A549 (cell line): ENCODE measurements around the gene KIF12.

ENCODE experiments used
- JUN ChIP-seq, 2 experiments: fragments of >200 bp; sonication (Bioruptor Twin); formaldehyde crosslinking; IDR thresholded peaks; 2 replicates in 1 of 2; 3 replicates in 1 of 2; pipeline ENCODE4 v1.6.1; 2016 to 2017
- MAZ ChIP-seq: fragments of 150-350 bp; IDR thresholded peaks from 2 replicates; pipeline ENCODE4 v1.6.1; 2014; ENCODE audit warnings: antibody characterized with exemption, low read depth, low read length, borderline replicate concordance
- POLR2A ChIP-seq: IDR thresholded peaks from 2 replicates; pipeline ENCODE4 v1.6.1; 2012; ENCODE audit warnings: mild to moderate bottlenecking, low read length
- POLR2AphosphoS2 ChIP-seq: conservative IDR thresholded peaks from 2 replicates; pipeline ENCODE4 v1.6.1; 2012; ENCODE audit warnings: low read length, improper control_type of control experiment, inconsistent platforms
- SREBF2 ChIP-seq: fragments of 450-650 bp; IDR thresholded peaks from 2 replicates; pipeline ENCODE4 v1.6.1; 2014; ENCODE audit warnings: mild to moderate bottlenecking, moderate library complexity
- USF2 ChIP-seq: fragments of 450-650 bp; IDR thresholded peaks from 2 replicates; pipeline ENCODE4 v1.6.1; 2014; ENCODE audit warnings: antibody characterized with exemption
- TF ChIP-seq, protein P1 (sequence below): fragments of >200 bp; sonication (Bioruptor Twin); formaldehyde crosslinking; IDR thresholded peaks from 3 replicates; pipeline ENCODE4 v1.5.1; 2016
- TF ChIP-seq, protein P2 (sequence below): fragments of 200-600 bp; sonication (generic); IDR thresholded peaks from 2 replicates; pipeline ENCODE4 v1.6.1; 2016; ENCODE audit warnings: antibody characterized with exemption, mild to moderate bottlenecking, moderate library complexity

DNA sequence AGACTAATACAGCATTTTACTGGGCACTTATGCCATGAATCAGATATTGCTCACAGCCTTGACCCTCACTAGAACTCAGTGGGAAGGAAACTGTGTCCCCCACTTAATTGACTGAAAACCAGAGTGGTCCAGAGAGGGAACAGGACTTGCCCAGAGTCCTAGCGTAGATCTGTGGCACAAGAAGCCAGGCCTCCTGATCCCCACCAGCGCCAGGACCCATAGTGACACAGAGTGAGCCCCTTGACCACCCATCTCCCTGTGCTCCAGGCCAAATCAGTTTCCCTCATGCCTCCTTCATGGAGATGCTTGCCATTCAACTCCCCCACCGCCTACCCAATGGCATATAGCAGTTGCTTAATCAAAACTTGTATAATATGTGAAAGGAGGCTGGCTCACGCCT, 8.3 kb downstream of the KIF12 start:
- TF ChIP-seq, protein P1, sequence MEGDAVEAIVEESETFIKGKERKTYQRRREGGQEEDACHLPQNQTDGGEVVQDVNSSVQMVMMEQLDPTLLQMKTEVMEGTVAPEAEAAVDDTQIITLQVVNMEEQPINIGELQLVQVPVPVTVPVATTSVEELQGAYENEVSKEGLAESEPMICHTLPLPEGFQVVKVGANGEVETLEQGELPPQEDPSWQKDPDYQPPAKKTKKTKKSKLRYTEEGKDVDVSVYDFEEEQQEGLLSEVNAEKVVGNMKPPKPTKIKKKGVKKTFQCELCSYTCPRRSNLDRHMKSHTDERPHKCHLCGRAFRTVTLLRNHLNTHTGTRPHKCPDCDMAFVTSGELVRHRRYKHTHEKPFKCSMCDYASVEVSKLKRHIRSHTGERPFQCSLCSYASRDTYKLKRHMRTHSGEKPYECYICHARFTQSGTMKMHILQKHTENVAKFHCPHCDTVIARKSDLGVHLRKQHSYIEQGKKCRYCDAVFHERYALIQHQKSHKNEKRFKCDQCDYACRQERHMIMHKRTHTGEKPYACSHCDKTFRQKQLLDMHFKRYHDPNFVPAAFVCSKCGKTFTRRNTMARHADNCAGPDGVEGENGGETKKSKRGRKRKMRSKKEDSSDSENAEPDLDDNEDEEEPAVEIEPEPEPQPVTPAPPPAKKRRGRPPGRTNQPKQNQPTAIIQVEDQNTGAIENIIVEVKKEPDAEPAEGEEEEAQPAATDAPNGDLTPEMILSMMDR, result no peak
- TF ChIP-seq USF2 (no peak), POLR2AphosphoS2 (no peak), JUN (IDR thresholded peaks at IDR 0.05) (no peak), POLR2A (no peak), SREBF2 (no peak), MAZ (no peak)
- TF ChIP-seq, protein P2, sequence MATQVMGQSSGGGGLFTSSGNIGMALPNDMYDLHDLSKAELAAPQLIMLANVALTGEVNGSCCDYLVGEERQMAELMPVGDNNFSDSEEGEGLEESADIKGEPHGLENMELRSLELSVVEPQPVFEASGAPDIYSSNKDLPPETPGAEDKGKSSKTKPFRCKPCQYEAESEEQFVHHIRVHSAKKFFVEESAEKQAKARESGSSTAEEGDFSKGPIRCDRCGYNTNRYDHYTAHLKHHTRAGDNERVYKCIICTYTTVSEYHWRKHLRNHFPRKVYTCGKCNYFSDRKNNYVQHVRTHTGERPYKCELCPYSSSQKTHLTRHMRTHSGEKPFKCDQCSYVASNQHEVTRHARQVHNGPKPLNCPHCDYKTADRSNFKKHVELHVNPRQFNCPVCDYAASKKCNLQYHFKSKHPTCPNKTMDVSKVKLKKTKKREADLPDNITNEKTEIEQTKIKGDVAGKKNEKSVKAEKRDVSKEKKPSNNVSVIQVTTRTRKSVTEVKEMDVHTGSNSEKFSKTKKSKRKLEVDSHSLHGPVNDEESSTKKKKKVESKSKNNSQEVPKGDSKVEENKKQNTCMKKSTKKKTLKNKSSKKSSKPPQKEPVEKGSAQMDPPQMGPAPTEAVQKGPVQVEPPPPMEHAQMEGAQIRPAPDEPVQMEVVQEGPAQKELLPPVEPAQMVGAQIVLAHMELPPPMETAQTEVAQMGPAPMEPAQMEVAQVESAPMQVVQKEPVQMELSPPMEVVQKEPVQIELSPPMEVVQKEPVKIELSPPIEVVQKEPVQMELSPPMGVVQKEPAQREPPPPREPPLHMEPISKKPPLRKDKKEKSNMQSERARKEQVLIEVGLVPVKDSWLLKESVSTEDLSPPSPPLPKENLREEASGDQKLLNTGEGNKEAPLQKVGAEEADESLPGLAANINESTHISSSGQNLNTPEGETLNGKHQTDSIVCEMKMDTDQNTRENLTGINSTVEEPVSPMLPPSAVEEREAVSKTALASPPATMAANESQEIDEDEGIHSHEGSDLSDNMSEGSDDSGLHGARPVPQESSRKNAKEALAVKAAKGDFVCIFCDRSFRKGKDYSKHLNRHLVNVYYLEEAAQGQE, result no peak
